CD4-positive, alpha-beta T cell treated with Interleukin-17A for 4 hours (primary cell): ENCODE measurements around the gene POLR1C.
"Not testable (repeated sequence)": the region's sequence is repeated elsewhere in the genome, so short reads cannot be mapped to it uniquely, and the experiment has no call there.

Source experiments
- DNase-seq: peaks from one replicate; pipeline ENCODE4 v3.0.0-alpha.2; 2020; ENCODE audit warnings: mixed read lengths

POLR1C gene

GRCh38 chr6:43516697-43517504 lies at the start of gene POLR1C, which contains the start of gene YIPF3:
TSS of gene POLR1C (plus strand) at chr6:43517089. CDS start at chr6:43517110, 21 bp downstream.
TSS of gene YIPF3 (minus strand) at chr6:43516926. CDS start at chr6:43516807, 119 bp downstream.
- peak; percentile 97 for DNase-seq

- DNase-seq, result not testable (repeated sequence)
These were observed 49.6 kb upstream of the POLR1C start for GRCh38 chr6:43467265-43467664.

GRCh38 chr6:43467752-43468151 lies 49.1 kb upstream of the POLR1C start:
- no peak for DNase-seq

- no peak for DNase-seq
These were observed 48.6 kb upstream of the POLR1C start for GRCh38 chr6:43468240-43468639.

- DNase-seq, result no peak
These were observed 47.9 kb upstream of the POLR1C start for GRCh38 chr6:43468748-43469681.

- no peak for DNase-seq
These were observed 46.9 kb upstream of the POLR1C start for GRCh38 chr6:43469947-43470346.

- DNase-seq, result no peak
These were observed 45.5 kb upstream of the POLR1C start for GRCh38 chr6:43471399-43471798.

- no peak for DNase-seq
These were observed 44.4 kb upstream of the POLR1C start for GRCh38 chr6:43472515-43472914.

- no peak for DNase-seq
These were observed 41.4 kb upstream of the POLR1C start for GRCh38 chr6:43475516-43475915.

GRCh38 chr6:43476746-43477145 lies 40.1 kb upstream of the POLR1C start:
- DNase-seq, result no peak

GRCh38 chr6:43477235-43478007 lies 39.5 kb upstream of the POLR1C start, which contains the start of gene TJAP1:
TSS of gene TJAP1 (plus strand) at chr6:43477570. CDS start at chr6:43499002, 21,432 bp downstream.
- peak; percentile 99 for DNase-seq

GRCh38 chr6:43478008-43478372 lies 38.9 kb upstream of the POLR1C start:
- DNase-seq, result no peak

GRCh38 chr6:43481075-43481474 lies 35.8 kb upstream of the POLR1C start:
- no peak for DNase-seq

- no peak for DNase-seq
These were observed 35.2 kb upstream of the POLR1C start for GRCh38 chr6:43481591-43482236.

- no peak for DNase-seq
These were observed 28.1 kb upstream of the POLR1C start for GRCh38 chr6:43488667-43489276.

GRCh38 chr6:43489277-43490072 lies 27.4 kb upstream of the POLR1C start:
- no peak for DNase-seq

GRCh38 chr6:43490523-43490939 lies 26.4 kb upstream of the POLR1C start:
- no peak for DNase-seq

GRCh38 chr6:43491750-43492661 lies 24.9 kb upstream of the POLR1C start:
- no peak for DNase-seq

- DNase-seq, result no peak
These were observed 24.2 kb upstream of the POLR1C start for GRCh38 chr6:43492673-43493072.

- DNase-seq, result no peak
These were observed 23.7 kb upstream of the POLR1C start for GRCh38 chr6:43493230-43493629.
